PC-9 (cell line): ENCODE measurements around the gene TAAR9. TPM values are rescaled to one million over a fixed set of nuclear protein-coding genes. Genes with fewer than 3 reads are reported as not detected.
"Not testable (repeated sequence)": the region's sequence is repeated elsewhere in the genome, so short reads cannot be mapped to it uniquely, and the experiment has no call there.

Experiments
- BruUV-seq: library from RNA; stranded (reverse); fragments of 400-500 nt; replicated peaks from 2 replicates; lab custom pipeline; 2021; lab: Mats Ljungman, UMichigan
- CTCF ChIA-PET: fragments of 300-600 bp; sonication (Branson Sonifier 250); formaldehyde crosslinking; loops from one replicate; lab custom pipeline; 2022; ENCODE audit warnings: antibody characterized with exemption; lab: Charles Lee
- POLR2A ChIA-PET: fragments of 300-600 bp; sonication (Branson Sonifier 250); formaldehyde crosslinking; loops from one replicate; lab custom pipeline; 2022; ENCODE audit warnings: antibody characterized with exemption; ENCODE audit not compliant: unreplicated experiment; lab: Charles Lee
- DNase-seq, 2 experiments: peaks; one replicate each; pipeline versions ENCODE4 v3.0.0 to v3.0.0-alpha.2; 2015 to 2022; ENCODE audit warnings: mixed read lengths in 1 of 2
- H2AFZ ChIP-seq: fragments of 200-600 bp; sonication (generic); 2 replicates; pipeline ENCODE4 v1.8.1; 2017; ENCODE audit warnings: antibody characterized with exemption
- H3F3A ChIP-seq: fragments of 200-600 bp; sonication (generic); 2 replicates; pipeline ENCODE4 v1.8.1; 2017; ENCODE audit warnings: antibody characterized with exemption, mild to moderate bottlenecking, low read depth; ENCODE audit not compliant: insufficient read depth
- H3K27ac ChIP-seq: fragments of 200-600 bp; sonication (generic); 2 replicates; pipeline ENCODE4 v1.6.1; 2016; ENCODE audit warnings: mixed run types
- H3K27me3 ChIP-seq: fragments of 200-600 bp; sonication (generic); 2 replicates; pipeline ENCODE4 v1.6.1; 2016; ENCODE audit warnings: low read depth, mixed run types; ENCODE audit not compliant: insufficient read depth
- H3K36me3 ChIP-seq: fragments of 200-600 bp; sonication (generic); 2 replicates; pipeline ENCODE4 v1.6.1; 2016; ENCODE audit warnings: low read depth, mixed run types
- H3K4me1 ChIP-seq: fragments of 200-600 bp; sonication (generic); replicated peaks from 2 replicates; pipeline ENCODE4 v1.6.1; 2016; ENCODE audit warnings: mixed run types; ENCODE audit not compliant: insufficient read depth
- H3K4me2 ChIP-seq: fragments of 200-600 bp; sonication (generic); 2 replicates; pipeline ENCODE4 v1.6.1; 2017; ENCODE audit warnings: mixed run types
- H3K4me3 ChIP-seq: fragments of 200-600 bp; sonication (generic); 2 replicates; pipeline ENCODE4 v1.6.1; 2016; ENCODE audit warnings: mixed run types
- H3K79me2 ChIP-seq: fragments of 200-600 bp; sonication (generic); 2 replicates; pipeline ENCODE4 v1.6.1; 2017; ENCODE audit warnings: low read depth, mixed run types
- H3K9me2 ChIP-seq: fragments of 200-600 bp; sonication (generic); 2 replicates; pipeline ENCODE4 v1.8.1; 2017; ENCODE audit warnings: mild to moderate bottlenecking; ENCODE audit not compliant: insufficient read depth
- H3K9me3 ChIP-seq: fragments of 200-600 bp; sonication (generic); 2 replicates; pipeline ENCODE4 v1.8.1; 2016; ENCODE audit warnings: low read depth; ENCODE audit not compliant: insufficient read depth
- H4K20me1 ChIP-seq: fragments of 200-600 bp; sonication (generic); 2 replicates; pipeline ENCODE4 v1.8.1; 2017; ENCODE audit not compliant: insufficient read depth
- EZH2 ChIP-seq: fragments of 200-600 bp; sonication (generic); IDR thresholded peaks from 2 replicates; pipeline ENCODE4 v1.8.0; 2017; ENCODE audit warnings: antibody characterized with exemption, low read depth
- intact Hi-C: fragments of 100-400 bp; cut with micrococcal nuclease; formaldehyde crosslinking; loops from one replicate; pipeline ENCODE4 v1.10.0; 2022; ENCODE audit not compliant: unreplicated experiment
- total RNA-seq: library from RNA; stranded (reverse); gene quantifications from 2 replicates; pipeline ENCODE4 v1.2.3, GENCODE V29; 2021
- TF ChIP-seq, protein P1 (sequence below): fragments of 200-600 bp; sonication (generic); conservative IDR thresholded peaks from 2 replicates; pipeline ENCODE4 v1.6.1; 2017; ENCODE audit warnings: mixed run types, antibody characterized with exemption, mild to moderate bottlenecking, moderate library complexity

TAAR9 gene
- total RNA-seq, 1 experiment from 2014 or later, result not detected

DNA sequence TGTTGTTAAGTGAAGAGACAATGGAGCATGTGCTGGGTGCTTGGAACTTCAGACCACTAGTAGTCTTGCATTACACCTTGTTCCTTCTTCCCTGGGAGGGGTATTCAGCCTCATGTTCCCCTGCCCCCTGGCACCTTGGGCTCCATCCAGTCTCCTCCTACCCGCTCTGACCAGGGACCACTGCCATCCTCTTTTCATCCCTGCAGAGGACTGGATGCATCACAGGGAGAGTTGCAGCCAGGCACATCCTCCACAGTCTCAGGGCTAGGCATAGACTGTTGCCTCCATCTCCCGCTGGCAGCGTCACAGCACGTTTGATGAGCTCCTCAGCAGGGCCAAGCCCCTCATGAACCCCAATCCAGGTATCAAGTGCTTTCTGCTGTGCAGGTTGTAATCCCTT lies 13.1 kb downstream of the TAAR9 start:
- intact Hi-C loops, result no loop called here
- no peaks in the 10 kb centered on the region for H3K79me2 ChIP-seq
- no peaks in the 10 kb centered on the region for H3K4me1 ChIP-seq
- no peaks in the 10 kb centered on the region for H3F3A ChIP-seq
- POLR2A ChIA-PET, result no interaction called here
- no peak for DNase-seq
- H3K9me3 ChIP-seq, result 0 out of 2 replicates have a peak, but pooled peaks cover 4% of the 10 kb centered on the region
- no peak overlapping the region for H2AFZ ChIP-seq
- no peaks in the 10 kb centered on the region for H3K36me3 ChIP-seq
- no peaks in the 10 kb centered on the region for H3K9me2 ChIP-seq
- H3K4me3 ChIP-seq, result no peak overlapping the region
- H3K4me2 ChIP-seq, result no peak overlapping the region
- no peaks in the 10 kb centered on the region for H4K20me1 ChIP-seq
- no peaks in the 10 kb centered on the region for H3K27me3 ChIP-seq
- no peak overlapping the region for H3K27ac ChIP-seq
- no TSS peak for BruUV-seq
- CTCF ChIA-PET, result no interaction called here
- TF ChIP-seq EZH2, result no peak
- TF ChIP-seq, protein P1, sequence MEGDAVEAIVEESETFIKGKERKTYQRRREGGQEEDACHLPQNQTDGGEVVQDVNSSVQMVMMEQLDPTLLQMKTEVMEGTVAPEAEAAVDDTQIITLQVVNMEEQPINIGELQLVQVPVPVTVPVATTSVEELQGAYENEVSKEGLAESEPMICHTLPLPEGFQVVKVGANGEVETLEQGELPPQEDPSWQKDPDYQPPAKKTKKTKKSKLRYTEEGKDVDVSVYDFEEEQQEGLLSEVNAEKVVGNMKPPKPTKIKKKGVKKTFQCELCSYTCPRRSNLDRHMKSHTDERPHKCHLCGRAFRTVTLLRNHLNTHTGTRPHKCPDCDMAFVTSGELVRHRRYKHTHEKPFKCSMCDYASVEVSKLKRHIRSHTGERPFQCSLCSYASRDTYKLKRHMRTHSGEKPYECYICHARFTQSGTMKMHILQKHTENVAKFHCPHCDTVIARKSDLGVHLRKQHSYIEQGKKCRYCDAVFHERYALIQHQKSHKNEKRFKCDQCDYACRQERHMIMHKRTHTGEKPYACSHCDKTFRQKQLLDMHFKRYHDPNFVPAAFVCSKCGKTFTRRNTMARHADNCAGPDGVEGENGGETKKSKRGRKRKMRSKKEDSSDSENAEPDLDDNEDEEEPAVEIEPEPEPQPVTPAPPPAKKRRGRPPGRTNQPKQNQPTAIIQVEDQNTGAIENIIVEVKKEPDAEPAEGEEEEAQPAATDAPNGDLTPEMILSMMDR, result no peak

DNA sequence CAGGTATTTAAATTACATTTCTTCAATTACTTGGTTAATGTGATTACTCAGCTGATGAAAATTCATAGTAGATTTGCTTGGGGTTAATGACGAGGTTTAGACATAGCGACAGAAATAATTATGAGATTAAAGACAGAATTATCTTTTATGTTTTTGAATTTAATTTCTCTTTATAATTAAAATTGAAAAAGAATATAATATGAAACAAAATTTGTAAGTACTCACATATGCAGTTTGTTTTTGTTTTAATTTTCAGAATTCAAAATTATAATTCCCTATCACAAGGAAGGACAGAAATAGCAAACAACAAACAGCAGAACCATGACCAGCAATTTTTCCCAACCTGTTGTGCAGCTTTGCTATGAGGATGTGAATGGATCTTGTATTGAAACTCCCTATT lies 14.3 kb downstream of the TAAR9 start, which contains the start of gene TAAR8:
Gene TAAR8 (plus strand): TSS at position 301 of the 400 bp plus-strand sequence. CDS start 21 bp downstream, at position 322.
- no peak within 1 kb of the TSS for H3K27ac ChIP-seq
- no peak within 1 kb of the TSS for H2AFZ ChIP-seq
- H3K9me3 ChIP-seq, result peaks cover 4% of the 10 kb centered on the region; the same call in 1 of the 2 replicates
- H3K27me3 ChIP-seq, result no peaks in the 10 kb centered on the region
- H3F3A ChIP-seq, result no peaks in the 10 kb centered on the region
- TF ChIP-seq EZH2, result no peak
- TF ChIP-seq, protein P1, result no peak
- H3K79me2 ChIP-seq, result no peaks in the 10 kb centered on the region
- H3K4me1 ChIP-seq, result no peaks in the 10 kb centered on the region
- CTCF ChIA-PET, result no interaction called here
- intact Hi-C loops, result no loop called here
- no peak within 1 kb of the TSS for H3K4me2 ChIP-seq
- DNase-seq, result no peak
- POLR2A ChIA-PET, result no interaction called here
- H4K20me1 ChIP-seq, result no peaks in the 10 kb centered on the region
- H3K4me3 ChIP-seq, result no peak within 1 kb of the TSS
- no peaks in the 10 kb centered on the region for H3K36me3 ChIP-seq
- BruUV-seq, result no TSS peak
- H3K9me2 ChIP-seq, result no peaks in the 10 kb centered on the region

DNA sequence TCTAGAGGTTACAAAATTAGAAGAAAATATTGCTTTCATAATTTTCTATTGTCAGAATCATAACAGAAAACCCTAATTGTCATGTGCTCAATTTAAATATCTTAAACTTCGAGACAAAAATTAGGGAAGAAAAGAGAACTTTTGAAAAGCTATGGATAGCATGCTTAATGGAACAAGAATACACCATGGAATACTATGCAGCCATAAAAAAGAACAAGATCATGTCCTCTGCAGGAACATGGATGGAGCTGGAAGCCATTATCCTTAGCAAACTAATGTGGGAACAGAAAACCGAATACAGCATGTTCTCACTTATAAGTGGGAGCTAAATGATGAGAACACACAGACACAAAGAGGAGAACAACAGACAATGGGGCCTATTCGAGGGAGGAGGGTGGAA lies 22.0 kb downstream of the TAAR9 start:
- DNase-seq, intact Hi-C loops, H3K36me3 ChIP-seq, H3F3A ChIP-seq, POLR2A ChIA-PET, H3K9me3 ChIP-seq, H3K27me3 ChIP-seq, H3K27ac ChIP-seq, BruUV-seq, H3K4me2 ChIP-seq, CTCF ChIA-PET, H3K79me2 ChIP-seq, H4K20me1 ChIP-seq, H3K9me2 ChIP-seq, H3K4me1 ChIP-seq, H3K4me3 ChIP-seq, H2AFZ ChIP-seq: not testable (repeated sequence)

DNA sequence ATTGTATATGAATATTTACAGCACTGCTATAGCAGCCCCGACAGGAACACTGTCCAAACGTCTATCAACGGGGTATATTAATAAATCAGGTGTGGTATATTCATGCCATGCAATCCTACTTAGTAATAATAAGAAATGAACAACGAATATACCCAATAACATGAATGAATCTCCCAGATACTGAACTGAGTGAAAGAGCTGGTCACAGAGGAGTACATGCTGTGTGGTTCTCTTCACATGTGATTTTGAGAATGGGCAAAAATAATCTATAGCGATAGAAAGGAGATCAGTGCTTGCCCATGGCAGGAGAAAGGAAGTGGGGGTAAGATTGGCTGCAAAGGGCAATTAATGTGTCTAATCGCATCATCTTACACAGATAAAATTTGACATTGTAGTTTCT lies 28.3 kb downstream of the TAAR9 start:
- Histone ChIP-seq H3K9me2 (no peaks in the 10 kb centered on the region; the same call in 1 of the 2 replicates), H3K4me2 (no peak overlapping the region), H3K4me1 (no peaks in the 10 kb centered on the region), H3K4me3 (no peak overlapping the region), H2AFZ (no peak overlapping the region), H3K27me3 (no peaks in the 10 kb centered on the region), H3K9me3 (peaks cover 4% of the 10 kb centered on the region; the same call in 1 of the 2 replicates), H4K20me1 (no peaks in the 10 kb centered on the region), H3K27ac (no peak overlapping the region), H3F3A (no peaks in the 10 kb centered on the region), H3K36me3 (no peaks in the 10 kb centered on the region), H3K79me2 (no peaks in the 10 kb centered on the region)
- CTCF ChIA-PET, result no interaction called here
- no peak for TF ChIP-seq EZH2
- TF ChIP-seq, protein P1, result no peak
- DNase-seq, result no peak
- BruUV-seq, result no TSS peak
- POLR2A ChIA-PET, result interaction anchor here (0.6 kb wide), 1 partner anchor 18 kb away, joined by 3 read pairs; no protein-coding TSS in a partner anchor
- intact Hi-C loops, result no loop called here
